Mesenchymal stem cell (in vitro differentiated cells and primary cell): ENCODE data around the gene JDP2.

Experiments
- DNase-seq: peaks from one replicate; pipeline ENCODE4 v3.0.0-alpha.2; 2013
- H2AFZ ChIP-seq: one replicate; pipeline ENCODE4 v1.6.1; 2013; ENCODE audit warnings: low read depth, mild to moderate bottlenecking, control low read depth, inconsistent platforms, low read length, moderate library complexity
- H2AK5ac ChIP-seq: 2 replicates; pipeline ENCODE4 v1.6.1; 2013; ENCODE audit warnings: low read length, moderate library complexity, mild to moderate bottlenecking, inconsistent platforms; ENCODE audit not compliant: severe bottlenecking
- H2BK120ac ChIP-seq: one replicate; pipeline ENCODE4 v1.6.1; 2013; ENCODE audit warnings: low read depth, mild to moderate bottlenecking, inconsistent platforms, low read length, moderate library complexity
- H2BK12ac ChIP-seq, 2 experiments: one replicate each; pipeline ENCODE4 v1.6.1; 2013; ENCODE audit warnings: inconsistent platforms in 2 of 2, low read length in 2 of 2, mild to moderate bottlenecking in 2 of 2, moderate library complexity in 2 of 2, control low read depth in 1 of 2
- H2BK15ac ChIP-seq: one replicate; pipeline ENCODE4 v1.6.1; 2013; ENCODE audit warnings: mild to moderate bottlenecking, low read depth, inconsistent platforms; ENCODE audit not compliant: poor library complexity, severe bottlenecking
- H2BK5ac ChIP-seq: 2 replicates; pipeline ENCODE4 v1.6.1; 2013; ENCODE audit warnings: low read depth, mild to moderate bottlenecking, low read length, control low read depth, inconsistent platforms; ENCODE audit not compliant: poor library complexity, severe bottlenecking
- H3K14ac ChIP-seq, 2 experiments: one replicate each; pipeline ENCODE4 v1.6.1; 2013; ENCODE audit warnings: inconsistent platforms in 2 of 2, low read length in 2 of 2, control low read depth in 1 of 2, mild to moderate bottlenecking in 1 of 2, moderate library complexity in 1 of 2
- H3K18ac ChIP-seq, 2 experiments: one replicate each; pipeline ENCODE4 v1.6.1; 2013; ENCODE audit warnings: inconsistent platforms in 2 of 2, low read length in 2 of 2, control low read depth in 1 of 2, low read depth in 1 of 2, mild to moderate bottlenecking in 1 of 2
- H3K23ac ChIP-seq, 2 experiments: one replicate each; pipeline ENCODE4 v1.6.1; 2013; ENCODE audit warnings: inconsistent platforms in 2 of 2, low read length in 2 of 2, mild to moderate bottlenecking in 2 of 2, moderate library complexity in 2 of 2, control low read depth in 1 of 2
- H3K27ac ChIP-seq: 2 replicates; pipeline ENCODE4 v1.5.1; 2013; ENCODE audit warnings: mild to moderate bottlenecking, moderate library complexity, low read length, control low read depth, inconsistent platforms; ENCODE audit not compliant: poor library complexity, severe bottlenecking
- H3K27me3 ChIP-seq, 2 experiments: 2 replicates each; pipeline versions ENCODE4 v1.6.1 to v1.7.0; 2013; ENCODE audit warnings: low read length in 2 of 2, mild to moderate bottlenecking in 2 of 2, moderate library complexity in 2 of 2, control low read depth in 1 of 2, inconsistent platforms in 1 of 2; ENCODE audit not compliant: control insufficient read depth in 1 of 2, insufficient read depth in 1 of 2
- H3K36me3 ChIP-seq, 2 experiments: 2 replicates each; pipeline versions ENCODE4 v1.6.1 to v1.7.0; 2013; ENCODE audit warnings: low read length in 2 of 2, control low read depth in 1 of 2, inconsistent platforms in 1 of 2, low read depth in 1 of 2, mild to moderate bottlenecking in 1 of 2; ENCODE audit not compliant: insufficient read depth in 2 of 2, control insufficient read depth in 1 of 2
- H3K4ac ChIP-seq, 2 experiments: one replicate each; pipeline ENCODE4 v1.6.1; 2013; ENCODE audit warnings: inconsistent platforms in 2 of 2, low read length in 2 of 2, mild to moderate bottlenecking in 2 of 2, moderate library complexity in 2 of 2, control low read depth in 1 of 2, low read depth in 1 of 2
- H3K4me1 ChIP-seq: 2 replicates; pipeline ENCODE4 v1.6.1; 2013; ENCODE audit warnings: low read depth, low read length, control low read depth; ENCODE audit not compliant: control insufficient read depth, insufficient read depth
- H3K4me2 ChIP-seq: 2 replicates; pipeline ENCODE4 v1.6.1; 2013; ENCODE audit warnings: low read length, mild to moderate bottlenecking, inconsistent platforms; ENCODE audit not compliant: poor library complexity, severe bottlenecking
- H3K4me3 ChIP-seq, 2 experiments: 2 replicates each; pipeline versions ENCODE4 v1.5.1 to v1.7.0; 2013; ENCODE audit warnings: low read length in 2 of 2, mild to moderate bottlenecking in 2 of 2, control low read depth in 1 of 2, low read depth in 1 of 2; ENCODE audit not compliant: insufficient read depth in 1 of 2
- H3K79me1 ChIP-seq: replicated peaks from 2 replicates; pipeline ENCODE4 v1.6.1; 2013; ENCODE audit warnings: mild to moderate bottlenecking, control low read depth, low read length, inconsistent platforms; ENCODE audit not compliant: poor library complexity, severe bottlenecking
- H3K9ac ChIP-seq: 2 replicates; pipeline ENCODE4 v1.7.0; 2013; ENCODE audit warnings: mild to moderate bottlenecking, low read length, moderate library complexity
- H3K9me3 ChIP-seq: 2 replicates; pipeline ENCODE4 v1.7.0; 2013; ENCODE audit warnings: mild to moderate bottlenecking, low read length; ENCODE audit not compliant: control insufficient read depth
- H4K8ac ChIP-seq: one replicate; pipeline ENCODE4 v1.6.1; 2013; ENCODE audit warnings: inconsistent platforms, mild to moderate bottlenecking, low read length, moderate library complexity
- H4K91ac ChIP-seq: one replicate; pipeline ENCODE4 v1.6.1; 2013; ENCODE audit warnings: mild to moderate bottlenecking, low read length, inconsistent platforms
- WGBS: methylation state at CpG from one replicate; pipeline ENCODE4 v1.1.7; 2013; ENCODE audit warnings: mixed read lengths; 5-methylcytosine and 5-hydroxymethylcytosine counted together

JDP2 gene

DNA sequence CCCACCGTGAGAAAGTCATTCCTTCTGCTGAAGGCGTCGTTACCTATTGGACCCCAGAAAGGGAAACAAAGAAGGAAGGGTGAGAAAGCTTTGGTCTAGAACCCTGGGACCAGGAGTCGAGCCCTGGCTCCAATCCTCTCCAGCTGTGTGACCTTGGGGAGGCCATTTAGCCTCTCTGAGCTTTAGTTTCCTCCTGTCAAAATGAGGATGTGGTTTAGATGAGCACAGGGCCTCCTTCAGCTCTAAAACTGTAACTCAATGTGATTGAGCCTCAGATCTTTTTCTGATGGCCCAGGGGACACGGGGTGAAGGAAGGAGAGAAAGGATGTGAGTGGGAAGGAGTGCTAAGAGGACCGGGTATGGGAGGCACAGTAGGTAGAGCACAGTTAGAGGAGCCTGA, 7.7 kb downstream of the JDP2 start:
- Histone ChIP-seq H3K27ac (no peak overlapping the region), H3K9ac (peak overlapping the region; percentile 25), H3K4ac (peak overlapping the region in 1 of 2 experiments; percentile 13), H2AK5ac (no peak overlapping the region), H2AFZ (no peak overlapping the region), H3K4me1 (peaks cover 5% of the 10 kb centered on the region), H3K23ac (no peak overlapping the region), H2BK5ac (no peak overlapping the region), H3K4me3 (no peak overlapping the region), H3K27me3 (no peaks in the 10 kb centered on the region), H3K4me2 (no peak overlapping the region), H4K91ac (no peak overlapping the region), H2BK120ac (peak overlapping the region; percentile 22), H3K14ac (no peak overlapping the region), H3K36me3 (peaks cover 45 to 67% of the 10 kb centered on the region in 2 experiments), H3K79me1 (peaks cover 32% of the 10 kb centered on the region), H2BK15ac (no peak overlapping the region), H3K9me3 (no peaks in the 10 kb centered on the region), H2BK12ac (peak overlapping the region in 1 of 2 experiments; percentile 42), H3K18ac (peak overlapping the region; percentile 1 to 51), H4K8ac (no peak overlapping the region)
- DNase-seq = no peak
- WGBS = 94% methylated on average over 6 of the region's 6 CpGs

DNA sequence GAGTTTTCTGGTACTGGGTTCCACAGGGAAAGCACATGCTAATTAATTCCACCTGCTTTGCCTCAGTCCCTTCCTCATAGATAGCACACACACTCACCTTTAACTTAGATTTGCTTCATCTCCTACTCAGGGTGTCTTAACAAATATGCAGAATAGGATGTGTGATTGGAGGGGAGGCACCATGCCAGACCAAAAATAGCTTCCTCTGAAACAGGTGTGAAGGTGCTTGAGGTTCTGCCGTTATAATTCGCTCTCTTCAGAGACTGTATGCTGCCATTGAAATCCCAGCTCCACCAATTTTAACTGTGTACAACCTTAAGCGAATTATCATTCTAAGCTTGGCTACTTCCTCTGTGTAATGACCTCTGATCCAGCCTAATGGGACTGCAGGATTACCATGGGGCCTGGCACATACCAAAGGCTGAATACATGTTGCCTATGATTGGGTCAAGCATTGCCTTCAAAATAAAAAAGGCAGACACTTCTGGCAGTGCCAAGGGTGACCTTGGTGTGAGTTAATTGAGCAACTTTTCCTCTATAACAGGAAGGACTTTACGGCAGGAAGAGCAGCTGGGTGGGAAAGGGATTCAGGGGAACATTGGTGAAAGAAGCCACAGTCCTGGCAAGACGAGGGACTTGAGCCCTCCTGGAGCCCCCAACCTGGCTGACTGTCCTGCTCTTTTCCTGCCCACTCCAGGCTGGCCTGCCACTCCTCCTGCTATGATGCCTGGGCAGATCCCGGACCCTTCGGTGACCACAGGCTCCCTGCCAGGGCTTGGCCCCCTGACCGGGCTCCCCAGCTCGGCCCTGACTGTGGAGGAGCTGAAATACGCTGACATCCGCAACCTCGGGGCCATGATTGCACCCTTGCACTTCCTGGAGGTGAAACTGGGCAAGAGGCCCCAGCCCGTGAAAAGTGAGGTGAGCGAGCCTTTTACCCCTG, 9.7 kb downstream of the JDP2 start:
- Histone ChIP-seq H3K79me1 (peaks cover 24% of the 10 kb centered on the region), H2AFZ (no peak overlapping the region)

DNA sequence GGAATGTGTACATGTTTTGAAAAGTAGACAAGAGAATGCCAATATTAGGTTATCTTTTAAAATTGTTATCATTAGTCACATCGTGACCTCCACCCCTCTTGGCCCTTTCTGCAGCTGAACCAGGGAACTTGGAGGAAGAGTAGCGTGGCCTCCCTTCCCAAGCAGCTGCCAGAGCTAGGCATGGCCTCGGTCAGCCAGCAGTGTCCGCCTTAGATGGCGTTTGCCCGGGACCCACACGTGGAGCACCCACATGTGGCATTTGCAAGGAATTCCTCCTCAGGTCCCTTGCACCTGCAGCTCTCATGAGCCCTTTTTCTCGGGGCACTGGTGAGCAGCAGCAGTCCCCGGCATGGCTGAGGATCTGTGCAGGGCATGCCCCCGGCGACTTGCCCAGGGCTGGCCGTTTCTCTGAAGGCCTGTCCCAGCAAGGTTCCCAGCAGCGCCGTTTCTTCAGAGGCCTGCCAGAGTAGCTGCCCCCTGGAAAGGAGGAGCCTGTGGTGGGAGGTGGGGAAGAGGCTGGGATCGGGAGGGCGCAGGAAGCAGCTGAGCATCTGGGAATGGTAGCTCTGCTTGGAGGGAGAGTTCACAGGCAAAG, 10.8 kb downstream of the JDP2 start:
- Histone ChIP-seq H3K9me3 (no peaks in the 10 kb centered on the region), H3K27ac (no peak overlapping the region), H3K4me3 (no peak overlapping the region), H3K4me1 (no peaks in the 10 kb centered on the region), H3K4me2 (no peak overlapping the region), H3K4ac (no peak overlapping the region), H2BK15ac (no peak overlapping the region), H3K23ac (no peak overlapping the region), H3K18ac (no peak overlapping the region), H3K79me1 (peaks cover 26% of the 10 kb centered on the region), H2BK5ac (no peak overlapping the region), H4K8ac (no peak overlapping the region), H2BK12ac (no peak overlapping the region), H4K91ac (no peak overlapping the region), H3K14ac (no peak overlapping the region), H2AFZ (no peak overlapping the region), H3K9ac (peak overlapping the region; percentile 1), H3K27me3 (no peaks in the 10 kb centered on the region), H3K36me3 (peaks cover 57 to 60% of the 10 kb centered on the region in 2 experiments), H2BK120ac (no peak overlapping the region), H2AK5ac (no peak overlapping the region)
- no peak for DNase-seq
- 82% methylated on average over 16 of the region's 16 CpGs for WGBS

More for the DNA sequence above, 9.7 kb downstream of the JDP2 start:
- Histone ChIP-seq H3K18ac (peak overlapping the region; percentile 55 to 56), H3K4me3 (no peak overlapping the region), H4K91ac (peak overlapping the region; percentile 4), H3K4ac (peak overlapping the region in 1 of 2 experiments; percentile 24), H2BK15ac (no peak overlapping the region), H4K8ac (no peak overlapping the region), H3K27ac (no peak overlapping the region), H3K9ac (peak overlapping the region; percentile 1), H3K36me3 (peaks cover 54 to 63% of the 10 kb centered on the region in 2 experiments), H3K23ac (no peak overlapping the region), H2AK5ac (no peak overlapping the region), H2BK12ac (no peak overlapping the region), H3K4me1 (no peaks in the 10 kb centered on the region), H2BK120ac (peak overlapping the region; percentile 6), H3K27me3 (no peaks in the 10 kb centered on the region), H3K9me3 (no peaks in the 10 kb centered on the region), H2BK5ac (no peak overlapping the region), H3K14ac (no peak overlapping the region), H3K4me2 (no peak overlapping the region)
- WGBS = 94% methylated on average over 14 of the region's 14 CpGs
- DNase-seq = no peak

DNA sequence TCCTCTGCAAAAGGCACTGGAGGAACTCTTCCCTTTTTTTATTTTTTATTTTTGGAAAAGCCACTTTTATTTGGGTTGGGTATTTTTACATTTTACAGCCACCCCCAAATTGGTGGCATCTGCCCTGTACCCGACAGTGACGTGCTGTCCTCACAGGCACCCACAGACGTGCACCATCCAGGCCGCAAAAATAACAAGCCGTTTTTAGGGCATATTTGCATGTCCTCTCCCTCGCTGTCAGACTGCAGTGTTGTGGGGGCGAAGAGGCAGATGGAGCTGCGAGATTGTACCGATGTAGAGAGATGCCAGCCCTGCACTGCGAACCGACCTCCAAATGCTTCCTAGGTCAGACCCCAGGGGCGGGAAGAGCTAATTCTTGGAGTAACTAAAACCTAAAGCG, 12.2 kb downstream of the JDP2 start:
- peak overlapping the region; percentile 79 for H3K9ac ChIP-seq
- no peak overlapping the region for H2BK120ac ChIP-seq
- no peak overlapping the region for H2BK12ac ChIP-seq
- H3K14ac ChIP-seq = no peak overlapping the region
- no peak overlapping the region for H3K4ac ChIP-seq
- no peak overlapping the region for H3K23ac ChIP-seq
- no peak overlapping the region for H3K18ac ChIP-seq
- no peaks in the 10 kb centered on the region for H3K27me3 ChIP-seq
- H2BK15ac ChIP-seq = no peak overlapping the region
- peaks cover 22% of the 10 kb centered on the region for H3K79me1 ChIP-seq
- H2BK5ac ChIP-seq = no peak overlapping the region
- no peaks in the 10 kb centered on the region for H3K4me1 ChIP-seq
- H2AFZ ChIP-seq = no peak overlapping the region
- no peak overlapping the region for H4K8ac ChIP-seq
- H4K91ac ChIP-seq = no peak overlapping the region
- no peak for DNase-seq
- H3K27ac ChIP-seq = no peak overlapping the region
- H3K4me3 ChIP-seq = no peak overlapping the region
- WGBS = 96% methylated on average over 12 of the region's 13 CpGs
- peaks cover 56 to 61% of the 10 kb centered on the region in 2 experiments for H3K36me3 ChIP-seq
- H3K4me2 ChIP-seq = no peak overlapping the region
- H3K9me3 ChIP-seq = no peaks in the 10 kb centered on the region
- H2AK5ac ChIP-seq = no peak overlapping the region
